PFSK-1 (cell line): ENCODE results near the gene PPFIBP1.
A peak's percentile ranks its signal among the peaks of the same experiment; 100 is the strongest.

Experiments
- POLR2AphosphoS5 ChIP-seq: IDR thresholded peaks from 2 replicates; pipeline ENCODE4 v1.6.1; 2012; ENCODE audit warnings: low read depth, mild to moderate bottlenecking, control low read depth, low read length, moderate library complexity
- TAF1 ChIP-seq: IDR thresholded peaks from 2 replicates; pipeline ENCODE4 v1.6.1; 2012; ENCODE audit warnings: low read length, control low read depth, borderline replicate concordance; ENCODE audit not compliant: insufficient read depth
- TF ChIP-seq, protein P1 (sequence below), 2 experiments: IDR thresholded peaks; 2 replicates each; pipeline versions ENCODE4 v1.6.1 to v1.8.0; 2011 to 2012; ENCODE audit warnings: low read depth in 2 of 2, low read length in 2 of 2, control low read depth in 1 of 2, inconsistent platforms in 1 of 2, mild to moderate bottlenecking in 1 of 2, moderate library complexity in 1 of 2; ENCODE audit not compliant: insufficient read depth in 1 of 2

DNA sequence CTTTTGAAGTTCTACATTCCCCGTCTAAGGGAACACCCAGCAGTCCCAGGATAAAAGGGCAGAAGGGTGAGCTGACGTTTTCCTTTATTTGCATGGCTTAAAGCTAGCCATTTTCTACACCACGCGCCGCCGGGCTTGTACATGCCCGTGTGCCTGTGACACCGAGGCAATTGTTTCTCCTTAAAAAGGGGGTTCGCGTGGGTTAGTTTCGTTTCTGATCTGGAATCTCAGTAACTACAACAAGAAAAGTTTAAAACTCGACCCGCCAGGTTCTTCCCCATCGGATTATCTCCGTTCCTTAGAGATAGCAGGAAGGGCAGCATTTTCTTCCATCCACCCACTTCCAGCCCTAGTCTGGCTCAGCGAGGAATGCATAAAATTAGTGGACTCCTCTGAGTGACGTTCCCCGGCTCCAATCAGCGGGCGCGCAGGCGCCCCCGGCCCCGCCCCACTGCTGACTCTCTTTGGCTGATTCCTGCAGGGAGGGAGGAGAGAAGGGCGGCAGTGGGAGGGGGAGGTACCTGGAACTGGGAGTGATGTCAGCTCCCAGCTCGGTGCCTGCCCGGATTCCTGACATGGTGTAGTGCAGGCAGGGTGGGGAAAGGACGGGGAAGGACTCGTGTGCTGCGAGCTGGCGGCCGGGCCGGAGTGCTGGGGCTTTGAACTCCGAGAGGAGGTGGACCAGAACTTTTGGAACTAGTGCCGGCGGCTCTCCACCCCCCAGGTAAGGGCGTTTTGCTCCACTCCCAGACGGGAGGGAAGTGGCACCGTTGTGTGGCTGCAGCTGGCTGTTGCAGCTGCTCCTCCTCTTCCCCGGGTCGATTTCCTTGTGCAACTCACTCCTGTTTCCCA lies at the start of gene PPFIBP1:
- TF ChIP-seq POLR2AphosphoS5 (peak; percentile 72; the same call in 1 of the 2 replicates), TAF1 (peak; percentile 82)
- TF ChIP-seq, protein P1, sequence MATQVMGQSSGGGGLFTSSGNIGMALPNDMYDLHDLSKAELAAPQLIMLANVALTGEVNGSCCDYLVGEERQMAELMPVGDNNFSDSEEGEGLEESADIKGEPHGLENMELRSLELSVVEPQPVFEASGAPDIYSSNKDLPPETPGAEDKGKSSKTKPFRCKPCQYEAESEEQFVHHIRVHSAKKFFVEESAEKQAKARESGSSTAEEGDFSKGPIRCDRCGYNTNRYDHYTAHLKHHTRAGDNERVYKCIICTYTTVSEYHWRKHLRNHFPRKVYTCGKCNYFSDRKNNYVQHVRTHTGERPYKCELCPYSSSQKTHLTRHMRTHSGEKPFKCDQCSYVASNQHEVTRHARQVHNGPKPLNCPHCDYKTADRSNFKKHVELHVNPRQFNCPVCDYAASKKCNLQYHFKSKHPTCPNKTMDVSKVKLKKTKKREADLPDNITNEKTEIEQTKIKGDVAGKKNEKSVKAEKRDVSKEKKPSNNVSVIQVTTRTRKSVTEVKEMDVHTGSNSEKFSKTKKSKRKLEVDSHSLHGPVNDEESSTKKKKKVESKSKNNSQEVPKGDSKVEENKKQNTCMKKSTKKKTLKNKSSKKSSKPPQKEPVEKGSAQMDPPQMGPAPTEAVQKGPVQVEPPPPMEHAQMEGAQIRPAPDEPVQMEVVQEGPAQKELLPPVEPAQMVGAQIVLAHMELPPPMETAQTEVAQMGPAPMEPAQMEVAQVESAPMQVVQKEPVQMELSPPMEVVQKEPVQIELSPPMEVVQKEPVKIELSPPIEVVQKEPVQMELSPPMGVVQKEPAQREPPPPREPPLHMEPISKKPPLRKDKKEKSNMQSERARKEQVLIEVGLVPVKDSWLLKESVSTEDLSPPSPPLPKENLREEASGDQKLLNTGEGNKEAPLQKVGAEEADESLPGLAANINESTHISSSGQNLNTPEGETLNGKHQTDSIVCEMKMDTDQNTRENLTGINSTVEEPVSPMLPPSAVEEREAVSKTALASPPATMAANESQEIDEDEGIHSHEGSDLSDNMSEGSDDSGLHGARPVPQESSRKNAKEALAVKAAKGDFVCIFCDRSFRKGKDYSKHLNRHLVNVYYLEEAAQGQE (IDR thresholded peaks at IDR 0.05; ENCODE audit: insufficient read depth in 1 of 2, low read depth in 2 of 2, low read length in 2 of 2): no peak
